K562 (cell line): Measurements from ENCODE around the gene IL27RA. TPM values are rescaled to one million over a fixed set of nuclear protein-coding genes. Genes with fewer than 3 reads are reported as not detected.
A peak's percentile ranks its signal among the peaks of the same experiment; 100 is the strongest.

ENCODE experiments used
- BCL6 ChIP-seq: fragments of 250-450 bp; sonication (Bioruptor Pico); IDR thresholded peaks from 2 replicates; pipeline ENCODE4 v1.4.0; 2020
- CREB3 ChIP-seq: fragments of 450-650 bp; conservative IDR thresholded peaks from 2 replicates; pipeline ENCODE4 v1.6.1; 2016; ENCODE audit warnings: missing genetic modification characterization, low read depth, mild to moderate bottlenecking, missing compliant biosample characterization, moderate library complexity
- HCFC1 ChIP-seq: IDR thresholded peaks from 2 replicates; pipeline ENCODE4 v1.6.1; 2012; ENCODE audit warnings: low read depth, low read length, improper control_type of control experiment
- SRF ChIP-seq, 2 experiments: fragments of 250-450, 450-650 bp in 1 of 2; sonication (Bioruptor Pico) in 1 of 2; sonication (generic) in 1 of 2; formaldehyde crosslinking; IDR thresholded peaks; 2 replicates each; pipeline versions ENCODE4 v1.5.0 to v1.5.1; 2020 to 2022; ENCODE audit warnings: mild to moderate bottlenecking in 1 of 2, missing genetic modification reagents in 1 of 2
- SUPT5H ChIP-seq: fragments of 450-650 bp; IDR thresholded peaks from 2 replicates; pipeline ENCODE4 v1.6.1; 2016
- TEAD4 ChIP-seq, 2 experiments: sonication (generic) in 1 of 2; formaldehyde crosslinking in 1 of 2; IDR thresholded peaks; 2 replicates each; pipeline versions ENCODE4 v1.6.1 to v1.8.0; 2012 to 2022; ENCODE audit warnings: borderline replicate concordance in 1 of 2, inconsistent platforms in 1 of 2, low read length in 1 of 2, mild to moderate bottlenecking in 1 of 2, missing genetic modification reagents in 1 of 2
- ZNF175 ChIP-seq: fragments of 200-800 bp; sonication (Bioruptor generic); IDR thresholded peaks from 2 replicates; pipeline ENCODE4 v1.6.1; 2016; ENCODE audit warnings: low read depth, mild to moderate bottlenecking, missing genetic modification characterization, missing compliant biosample characterization
- ZNF583 ChIP-seq: fragments of 250-450 bp; sonication (Bioruptor Pico); IDR thresholded peaks from 2 replicates; pipeline ENCODE4 v1.4.0; 2020
- ZNF639 ChIP-seq, 2 experiments: fragments of 200-800 bp in 1 of 2; sonication (Bioruptor generic) in 1 of 2; sonication (generic) in 1 of 2; formaldehyde crosslinking in 1 of 2; IDR thresholded peaks in 1 of 2; conservative IDR thresholded peaks in 1 of 2; 2 replicates each; pipeline versions ENCODE4 v1.5.0 to v1.6.1; 2016 to 2020; ENCODE audit warnings: missing compliant biosample characterization in 1 of 2, missing genetic modification characterization in 1 of 2, missing genetic modification reagents in 1 of 2
- polyA plus RNA-seq, 8 experiments: library from polyadenylated mRNA; depleted of rRNA in 4 of 8; stranded (reverse) in 5 of 8; unstranded in 3 of 8; fragments of >200 nt; fragmentation: Nextera tagmentation in 2 of 8; fragmentation: Illumina TruSeq in 1 of 8; extraction: Ambion mirVana in 2 of 8; extraction: Trizol in 1 of 8; gene quantifications; 2 replicates each; pipeline versions ENCODE4 v1.2.1 to v1.2.3, GENCODE V29; 2011 to 2014; ENCODE audit warnings: inconsistent platforms in 1 of 8, missing spikeins in 1 of 8
- total RNA-seq, 7 experiments: library from RNA; depleted of rRNA in 6 of 7; stranded (reverse); fragments of >200 nt in 6 of 7; fragmentation: Illumina TruSeq in 2 of 7; extraction: Trizol in 2 of 7; gene quantifications; 2 replicates each; pipeline versions ENCODE4 v1.2.1 to v1.2.3, GENCODE V29; 2011 to 2021; ENCODE audit warnings: low replicate concordance in 1 of 7
- TF ChIP-seq, protein P1 (sequence below): fragments of 450-650 bp; IDR thresholded peaks from 2 replicates; pipeline ENCODE4 v1.7.0; 2016; ENCODE audit warnings: borderline replicate concordance
- TF ChIP-seq, protein P2 (sequence below), 2 experiments: fragments of 450-650 bp in 1 of 2; sonication (generic) in 1 of 2; formaldehyde crosslinking in 1 of 2; IDR thresholded peaks; 2 replicates each; pipeline versions ENCODE4 v1.7.1 to v1.9.0; 2016 to 2022; ENCODE audit warnings: inconsistent platforms in 1 of 2, mild to moderate bottlenecking in 1 of 2, missing genetic modification reagents in 1 of 2

Gene IL27RA
- total and polyA plus RNA-seq, 9 of the 15 experiments (the other 6 are each of a cell fraction or from before 2014, with no cell fraction given) = 1.9 to 15.9 (median 12.0) TPM

- TF ChIP-seq, protein P1, sequence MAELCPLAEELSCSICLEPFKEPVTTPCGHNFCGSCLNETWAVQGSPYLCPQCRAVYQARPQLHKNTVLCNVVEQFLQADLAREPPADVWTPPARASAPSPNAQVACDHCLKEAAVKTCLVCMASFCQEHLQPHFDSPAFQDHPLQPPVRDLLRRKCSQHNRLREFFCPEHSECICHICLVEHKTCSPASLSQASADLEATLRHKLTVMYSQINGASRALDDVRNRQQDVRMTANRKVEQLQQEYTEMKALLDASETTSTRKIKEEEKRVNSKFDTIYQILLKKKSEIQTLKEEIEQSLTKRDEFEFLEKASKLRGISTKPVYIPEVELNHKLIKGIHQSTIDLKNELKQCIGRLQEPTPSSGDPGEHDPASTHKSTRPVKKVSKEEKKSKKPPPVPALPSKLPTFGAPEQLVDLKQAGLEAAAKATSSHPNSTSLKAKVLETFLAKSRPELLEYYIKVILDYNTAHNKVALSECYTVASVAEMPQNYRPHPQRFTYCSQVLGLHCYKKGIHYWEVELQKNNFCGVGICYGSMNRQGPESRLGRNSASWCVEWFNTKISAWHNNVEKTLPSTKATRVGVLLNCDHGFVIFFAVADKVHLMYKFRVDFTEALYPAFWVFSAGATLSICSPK = no peak; the same call in 1 of the 2 replicates
- TF ChIP-seq ZNF175 (CRISPR knock-in tag) (peak; percentile 90), CREB3 (tag) (peak; percentile 92), SUPT5H (peak; percentile 63; the same call in 1 of the 2 replicates), ZNF639 (CRISPR knock-in tag; conservative IDR thresholded peaks at IDR 0.05 in 1 of 2, IDR thresholded peaks at IDR 0.05 in 1 of 2) (peak in 1 of 2 experiments; percentile 92; a peak in 2 of 4 replicates), HCFC1 (no peak), BCL6 (CRISPR knock-in tag) (no peak), TEAD4 (IDR thresholded peaks at IDR 0.05; ENCODE audit: low read length) (peak; percentile 96), TEAD4 (CRISPR knock-in tag; IDR thresholded peaks at IDR 0.05; ENCODE audit: borderline replicate concordance) (no peak), SRF (CRISPR knock-in tag; IDR thresholded peaks at IDR 0.05) (peak in 1 of 2 experiments; percentile 86; a peak in 2 of 4 replicates), ZNF583 (CRISPR knock-in tag) (peak; percentile 66; the same call in 1 of the 2 replicates)
- TF ChIP-seq, protein P2, sequence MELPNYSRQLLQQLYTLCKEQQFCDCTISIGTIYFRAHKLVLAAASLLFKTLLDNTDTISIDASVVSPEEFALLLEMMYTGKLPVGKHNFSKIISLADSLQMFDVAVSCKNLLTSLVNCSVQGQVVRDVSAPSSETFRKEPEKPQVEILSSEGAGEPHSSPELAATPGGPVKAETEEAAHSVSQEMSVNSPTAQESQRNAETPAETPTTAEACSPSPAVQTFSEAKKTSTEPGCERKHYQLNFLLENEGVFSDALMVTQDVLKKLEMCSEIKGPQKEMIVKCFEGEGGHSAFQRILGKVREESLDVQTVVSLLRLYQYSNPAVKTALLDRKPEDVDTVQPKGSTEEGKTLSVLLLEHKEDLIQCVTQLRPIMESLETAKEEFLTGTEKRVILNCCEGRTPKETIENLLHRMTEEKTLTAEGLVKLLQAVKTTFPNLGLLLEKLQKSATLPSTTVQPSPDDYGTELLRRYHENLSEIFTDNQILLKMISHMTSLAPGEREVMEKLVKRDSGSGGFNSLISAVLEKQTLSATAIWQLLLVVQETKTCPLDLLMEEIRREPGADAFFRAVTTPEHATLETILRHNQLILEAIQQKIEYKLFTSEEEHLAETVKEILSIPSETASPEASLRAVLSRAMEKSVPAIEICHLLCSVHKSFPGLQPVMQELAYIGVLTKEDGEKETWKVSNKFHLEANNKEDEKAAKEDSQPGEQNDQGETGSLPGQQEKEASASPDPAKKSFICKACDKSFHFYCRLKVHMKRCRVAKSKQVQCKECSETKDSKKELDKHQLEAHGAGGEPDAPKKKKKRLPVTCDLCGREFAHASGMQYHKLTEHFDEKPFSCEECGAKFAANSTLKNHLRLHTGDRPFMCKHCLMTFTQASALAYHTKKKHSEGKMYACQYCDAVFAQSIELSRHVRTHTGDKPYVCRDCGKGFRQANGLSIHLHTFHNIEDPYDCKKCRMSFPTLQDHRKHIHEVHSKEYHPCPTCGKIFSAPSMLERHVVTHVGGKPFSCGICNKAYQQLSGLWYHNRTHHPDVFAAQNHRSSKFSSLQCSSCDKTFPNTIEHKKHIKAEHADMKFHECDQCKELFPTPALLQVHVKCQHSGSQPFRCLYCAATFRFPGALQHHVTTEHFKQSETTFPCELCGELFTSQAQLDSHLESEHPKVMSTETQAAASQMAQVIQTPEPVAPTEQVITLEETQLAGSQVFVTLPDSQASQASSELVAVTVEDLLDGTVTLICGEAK (IDR thresholded peaks at IDR 0.05) = no peak
- TF ChIP-seq, protein P2 (CRISPR knock-in tag; IDR thresholded peaks at IDR 0.05) = no peak
Observed at GRCh38 chr19:14006766-14007562, 24.6 kb upstream of the IL27RA start (continued).
